HEK293 (cell line): ENCODE data around the gene SPECC1L.
A peak's percentile ranks its signal among the peaks of the same experiment; 100 is the strongest.

Experiments used
- CTCF ChIA-PET: fragments of 350-600 bp; formaldehyde crosslinking; extraction: SDS; loops from one replicate; lab custom pipeline; 2021; ENCODE audit warnings: antibody characterized with exemption; lab: Yijun Ruan, JAX
- POLR2A ChIA-PET: fragments of 300-600 bp; formaldehyde crosslinking; extraction: SDS; loops from one replicate; lab custom pipeline; 2020; ENCODE audit warnings: antibody characterized with exemption, inconsistent platforms; lab: Yijun Ruan, JAX
- H3K27ac ChIP-seq: fragments of 200-500 bp; sonication (Bioruptor generic); 2 replicates; pipeline ENCODE4 v1.5.1; 2014; ENCODE audit warnings: low read depth, low read length, control low read depth, inconsistent platforms; ENCODE audit errors: extremely low read depth
- H3K36me3 ChIP-seq, 2 experiments: fragments of 200-500 bp in 1 of 2; sonication (Bioruptor generic) in 1 of 2; 1 replicate in 1 of 2; 2 replicates in 1 of 2; pipeline ENCODE4 v1.5.1; 2014 to 2017; ENCODE audit warnings: inconsistent platforms in 2 of 2, low read length in 2 of 2; ENCODE audit not compliant: control insufficient read depth in 2 of 2, insufficient read depth in 1 of 2
- H3K4me1 ChIP-seq: fragments of 200-500 bp; sonication (Bioruptor generic); 2 replicates; pipeline ENCODE4 v1.5.1; 2014; ENCODE audit warnings: mild to moderate bottlenecking, low read length, inconsistent platforms; ENCODE audit not compliant: control insufficient read depth, insufficient read depth
- H3K4me3 ChIP-seq: 2 replicates; pipeline ENCODE4 v1.5.1; 2011; ENCODE audit warnings: low read depth, mild to moderate bottlenecking, control low read depth, low read length, moderate library complexity
- H3K9me3 ChIP-seq: fragments of 200-500 bp; sonication (Bioruptor generic); 2 replicates; pipeline ENCODE4 v1.5.1; 2014; ENCODE audit warnings: low read depth, low read length, inconsistent platforms; ENCODE audit not compliant: control insufficient read depth, insufficient read depth
- GLI2 ChIP-seq: fragments of 450-650 bp; formaldehyde crosslinking; IDR thresholded peaks from 2 replicates; pipeline ENCODE4; 2017; ENCODE audit warnings: missing biosample characterization, missing genetic modification characterization, low read depth, borderline replicate concordance
- HOXC10 ChIP-seq: sonication (generic); formaldehyde crosslinking; IDR thresholded peaks from 2 replicates; pipeline ENCODE4 v1.8.1; 2023; ENCODE audit warnings: mild to moderate bottlenecking, missing genetic modification reagents
- MZF1 ChIP-seq: fragments of 450-650 bp; formaldehyde crosslinking; IDR thresholded peaks from 2 replicates; pipeline ENCODE4 v1.5.1; 2017; ENCODE audit warnings: missing biosample characterization, missing genetic modification characterization, borderline replicate concordance
- TCF7L2 ChIP-seq: IDR thresholded peaks from 2 replicates; pipeline ENCODE4 v1.6.1; 2011; ENCODE audit warnings: low read depth, mild to moderate bottlenecking, inconsistent platforms, low read length, moderate library complexity, borderline replicate concordance
- ZBTB1 ChIP-seq: fragments of 450-650 bp; formaldehyde crosslinking; IDR thresholded peaks from 2 replicates; pipeline ENCODE4 v1.5.1; 2016; ENCODE audit warnings: missing biosample characterization, missing genetic modification characterization
- ZBTB17 ChIP-seq: fragments of 450-650 bp; formaldehyde crosslinking; IDR thresholded peaks from 2 replicates; pipeline ENCODE4 v1.5.1; 2016; ENCODE audit warnings: missing biosample characterization, missing genetic modification characterization
- ZFP69B ChIP-seq: fragments of 450-650 bp; formaldehyde crosslinking; IDR thresholded peaks from 2 replicates; pipeline ENCODE4 v1.5.1; 2016; ENCODE audit warnings: missing biosample characterization, missing genetic modification characterization
- ZNF211 ChIP-seq: fragments of 450-650 bp; formaldehyde crosslinking; IDR thresholded peaks from 2 replicates; pipeline ENCODE4 v1.5.1; 2016; ENCODE audit warnings: low read depth, missing biosample characterization, missing genetic modification characterization
- ZNF266 ChIP-seq: fragments of 450-650 bp; formaldehyde crosslinking; IDR thresholded peaks from 2 replicates; pipeline ENCODE4 v1.5.1; 2016; ENCODE audit warnings: missing biosample characterization, missing genetic modification characterization, low read depth
- ZNF302 ChIP-seq: fragments of 450-650 bp; formaldehyde crosslinking; IDR thresholded peaks from 2 replicates; pipeline ENCODE4 v1.5.1; 2016; ENCODE audit warnings: missing biosample characterization, missing genetic modification characterization, low read depth
- ZNF324 ChIP-seq: fragments of 450-650 bp; formaldehyde crosslinking; IDR thresholded peaks from 2 replicates; pipeline ENCODE4 v1.5.1; 2016; ENCODE audit warnings: missing biosample characterization, missing genetic modification characterization
- ZNF350 ChIP-seq: fragments of 450-650 bp; formaldehyde crosslinking; IDR thresholded peaks from 2 replicates; pipeline ENCODE4 v1.5.0; 2017; ENCODE audit warnings: missing biosample characterization, mild to moderate bottlenecking, missing genetic modification characterization
- ZNF391 ChIP-seq: fragments of 450-650 bp; formaldehyde crosslinking; IDR thresholded peaks from 2 replicates; pipeline ENCODE4 v1.5.1; 2016; ENCODE audit warnings: low read depth, missing biosample characterization, missing genetic modification characterization, borderline replicate concordance
- ZNF544 ChIP-seq: fragments of 450-650 bp; formaldehyde crosslinking; IDR thresholded peaks from 2 replicates; pipeline ENCODE4 v1.5.0; 2017; ENCODE audit warnings: missing biosample characterization, missing genetic modification characterization
- ZNF621 ChIP-seq: fragments of 450-650 bp; formaldehyde crosslinking; IDR thresholded peaks from 2 replicates; pipeline ENCODE4 v1.5.1; 2017; ENCODE audit warnings: missing biosample characterization, missing genetic modification characterization
- ZNF664 ChIP-seq: fragments of 450-650 bp; formaldehyde crosslinking; IDR thresholded peaks from 2 replicates; pipeline ENCODE4 v1.5.1; 2016; ENCODE audit warnings: missing biosample characterization, missing genetic modification characterization
- ZNF768 ChIP-seq: fragments of 450-650 bp; formaldehyde crosslinking; IDR thresholded peaks from 2 replicates; pipeline ENCODE4 v1.5.1; 2018; ENCODE audit warnings: missing biosample characterization, mild to moderate bottlenecking, missing genetic modification characterization
- ZNF791 ChIP-seq: fragments of 450-650 bp; formaldehyde crosslinking; IDR thresholded peaks from 2 replicates; pipeline ENCODE4 v1.5.1; 2016; ENCODE audit warnings: missing biosample characterization, missing genetic modification characterization
- ZNF792 ChIP-seq: fragments of 450-650 bp; formaldehyde crosslinking; IDR thresholded peaks from 2 replicates; pipeline ENCODE4 v1.5.1; 2016; ENCODE audit warnings: missing biosample characterization, missing genetic modification characterization
- ZNF843 ChIP-seq: fragments of 450-650 bp; formaldehyde crosslinking; IDR thresholded peaks from 2 replicates; pipeline ENCODE4 v1.5.1; 2016; ENCODE audit warnings: missing biosample characterization, missing genetic modification characterization
- ZXDB ChIP-seq: fragments of 450-650 bp; formaldehyde crosslinking; IDR thresholded peaks from 2 replicates; pipeline ENCODE4 v1.5.1; 2016; ENCODE audit warnings: missing biosample characterization, missing genetic modification characterization
- TF ChIP-seq, protein P1 (sequence below): fragments of 450-650 bp; formaldehyde crosslinking; IDR thresholded peaks from 2 replicates; pipeline ENCODE4 v1.5.1; 2017; ENCODE audit warnings: missing biosample characterization, missing genetic modification characterization
- TF ChIP-seq, protein P2 (sequence below): fragments of 450-650 bp; IDR thresholded peaks from 2 replicates; pipeline ENCODE4 v1.5.1; 2018; ENCODE audit warnings: missing biosample characterization, missing genetic modification characterization
- TF ChIP-seq, protein P3 (sequence below): fragments of 450-650 bp; formaldehyde crosslinking; optimal IDR thresholded peaks from 2 replicates; pipeline ENCODE3; 2016; ENCODE audit warnings: missing biosample characterization, mild to moderate bottlenecking, missing genetic modification characterization
- TF ChIP-seq, protein P4 (sequence below): fragments of 450-650 bp; formaldehyde crosslinking; conservative IDR thresholded peaks from 2 replicates; pipeline ENCODE4 v1.5.1; 2016; ENCODE audit warnings: low read depth, missing biosample characterization, missing genetic modification characterization
- TF ChIP-seq, protein P5 (sequence below): fragments of 450-650 bp; formaldehyde crosslinking; IDR thresholded peaks from 2 replicates; pipeline ENCODE4 v1.5.1; 2016; ENCODE audit warnings: missing biosample characterization, missing genetic modification characterization
- TF ChIP-seq, protein P6 (sequence below): fragments of 450-650 bp; formaldehyde crosslinking; IDR thresholded peaks from 2 replicates; pipeline ENCODE4 v1.5.1; 2016; ENCODE audit warnings: missing biosample characterization, missing genetic modification characterization

The SPECC1L gene

DNA sequence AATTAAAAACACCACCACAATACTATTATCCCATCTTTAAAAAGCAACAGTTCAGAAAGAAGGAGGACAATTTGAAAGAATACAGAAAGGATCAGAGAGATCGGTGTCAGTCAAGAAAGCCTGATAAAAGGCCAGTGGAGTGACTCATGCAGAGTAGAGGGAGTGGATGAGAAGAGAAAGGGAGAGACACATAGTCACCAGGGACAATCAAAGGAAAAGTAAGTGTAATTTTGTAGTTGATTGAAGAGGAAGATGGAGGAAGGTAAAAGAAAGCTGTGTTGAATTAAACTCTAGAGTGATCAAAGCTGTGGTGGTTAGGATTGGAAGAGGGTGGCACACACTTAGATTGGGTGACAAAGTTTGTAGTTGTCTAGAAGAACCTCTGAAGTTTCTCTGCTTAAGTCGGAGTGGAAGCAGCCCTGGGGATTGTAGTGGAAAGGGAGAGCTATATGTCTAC lies 14.1 kb downstream of the SPECC1L start (continued):
- TF ChIP-seq ZNF391 = no peak
- TF ChIP-seq, protein P1, sequence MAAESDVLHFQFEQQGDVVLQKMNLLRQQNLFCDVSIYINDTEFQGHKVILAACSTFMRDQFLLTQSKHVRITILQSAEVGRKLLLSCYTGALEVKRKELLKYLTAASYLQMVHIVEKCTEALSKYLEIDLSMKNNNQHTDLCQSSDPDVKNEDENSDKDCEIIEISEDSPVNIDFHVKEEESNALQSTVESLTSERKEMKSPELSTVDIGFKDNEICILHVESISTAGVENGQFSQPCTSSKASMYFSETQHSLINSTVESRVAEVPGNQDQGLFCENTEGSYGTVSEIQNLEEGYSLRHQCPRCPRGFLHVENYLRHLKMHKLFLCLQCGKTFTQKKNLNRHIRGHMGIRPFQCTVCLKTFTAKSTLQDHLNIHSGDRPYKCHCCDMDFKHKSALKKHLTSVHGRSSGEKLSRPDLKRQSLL (tag by site-specific recombination) = no peak
- no peak for TF ChIP-seq ZBTB1 (tag by site-specific recombination)
- TF ChIP-seq ZNF791 (tag by site-specific recombination) = no peak
- no peak for TF ChIP-seq MZF1 (tag by site-specific recombination)
- no peak for TF ChIP-seq ZNF350 (tag by site-specific recombination)
- no peak for TF ChIP-seq ZNF266 (tag by site-specific recombination)
- no peak for TF ChIP-seq ZNF544 (tag by site-specific recombination)
- TF ChIP-seq ZBTB17 (tag by site-specific recombination) = peak; percentile 75

DNA sequence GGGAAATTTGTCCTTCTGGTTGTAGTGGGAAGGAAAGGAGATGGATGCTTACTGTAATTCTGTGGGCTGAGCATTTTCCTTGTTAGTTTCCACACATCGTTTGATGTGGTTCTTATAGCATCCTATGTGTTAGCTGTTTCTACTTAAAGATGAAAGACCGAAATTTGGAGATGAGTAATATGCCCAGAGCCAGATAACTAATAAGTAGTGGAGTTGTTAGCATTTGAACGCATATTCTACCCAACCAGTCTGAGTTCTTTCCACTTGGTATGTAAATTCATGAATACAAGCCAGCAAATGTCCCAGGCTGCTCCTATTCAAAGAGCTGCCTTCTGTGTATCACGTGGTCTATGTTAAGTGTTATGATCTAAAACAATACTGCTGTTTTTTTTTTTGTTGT lies 14.6 kb downstream of the SPECC1L start:
- H3K36me3 ChIP-seq = peaks cover 4 to 5% of the 10 kb centered on the region in 2 experiments; a peak in 2 of 3 replicates
- no peak overlapping the region for H3K27ac ChIP-seq
- peaks cover 21% of the 10 kb centered on the region for H3K4me1 ChIP-seq
- no peak overlapping the region for H3K4me3 ChIP-seq
- CTCF ChIA-PET = interaction anchor here (0.8 to 1.4 kb wide), 2 partner anchors 13 to 45 kb away, joined by 3 to 11 read pairs; no protein-coding TSS in a partner anchor
- POLR2A ChIA-PET = no interaction called here
- no peaks in the 10 kb centered on the region for H3K9me3 ChIP-seq
- no peak for TF ChIP-seq ZFP69B
- TF ChIP-seq ZNF843 (tag by site-specific recombination) = no peak
- no peak for TF ChIP-seq ZXDB
- TF ChIP-seq ZNF211 (tag by site-specific recombination) = no peak
- no peak for TF ChIP-seq TCF7L2
- no peak for TF ChIP-seq HOXC10
- TF ChIP-seq ZNF768 (tag by site-specific recombination) = no peak
- TF ChIP-seq, protein P2, sequence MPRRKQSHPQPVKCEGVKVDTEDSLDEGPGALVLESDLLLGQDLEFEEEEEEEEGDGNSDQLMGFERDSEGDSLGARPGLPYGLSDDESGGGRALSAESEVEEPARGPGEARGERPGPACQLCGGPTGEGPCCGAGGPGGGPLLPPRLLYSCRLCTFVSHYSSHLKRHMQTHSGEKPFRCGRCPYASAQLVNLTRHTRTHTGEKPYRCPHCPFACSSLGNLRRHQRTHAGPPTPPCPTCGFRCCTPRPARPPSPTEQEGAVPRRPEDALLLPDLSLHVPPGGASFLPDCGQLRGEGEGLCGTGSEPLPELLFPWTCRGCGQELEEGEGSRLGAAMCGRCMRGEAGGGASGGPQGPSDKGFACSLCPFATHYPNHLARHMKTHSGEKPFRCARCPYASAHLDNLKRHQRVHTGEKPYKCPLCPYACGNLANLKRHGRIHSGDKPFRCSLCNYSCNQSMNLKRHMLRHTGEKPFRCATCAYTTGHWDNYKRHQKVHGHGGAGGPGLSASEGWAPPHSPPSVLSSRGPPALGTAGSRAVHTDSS (tag by site-specific recombination) = no peak
- TF ChIP-seq GLI2 (tag by site-specific recombination) = no peak
- TF ChIP-seq, protein P3, sequence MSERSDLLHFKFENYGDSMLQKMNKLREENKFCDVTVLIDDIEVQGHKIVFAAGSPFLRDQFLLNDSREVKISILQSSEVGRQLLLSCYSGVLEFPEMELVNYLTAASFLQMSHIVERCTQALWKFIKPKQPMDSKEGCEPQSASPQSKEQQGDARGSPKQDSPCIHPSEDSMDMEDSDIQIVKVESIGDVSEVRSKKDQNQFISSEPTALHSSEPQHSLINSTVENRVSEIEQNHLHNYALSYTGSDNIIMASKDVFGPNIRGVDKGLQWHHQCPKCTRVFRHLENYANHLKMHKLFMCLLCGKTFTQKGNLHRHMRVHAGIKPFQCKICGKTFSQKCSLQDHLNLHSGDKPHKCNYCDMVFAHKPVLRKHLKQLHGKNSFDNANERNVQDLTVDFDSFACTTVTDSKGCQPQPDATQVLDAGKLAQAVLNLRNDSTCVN (tag by site-specific recombination) = no peak
- TF ChIP-seq ZNF664 = no peak
- TF ChIP-seq ZNF792 (tag by site-specific recombination) = no peak
- TF ChIP-seq ZNF302 (tag by site-specific recombination) = no peak
- TF ChIP-seq, protein P4, sequence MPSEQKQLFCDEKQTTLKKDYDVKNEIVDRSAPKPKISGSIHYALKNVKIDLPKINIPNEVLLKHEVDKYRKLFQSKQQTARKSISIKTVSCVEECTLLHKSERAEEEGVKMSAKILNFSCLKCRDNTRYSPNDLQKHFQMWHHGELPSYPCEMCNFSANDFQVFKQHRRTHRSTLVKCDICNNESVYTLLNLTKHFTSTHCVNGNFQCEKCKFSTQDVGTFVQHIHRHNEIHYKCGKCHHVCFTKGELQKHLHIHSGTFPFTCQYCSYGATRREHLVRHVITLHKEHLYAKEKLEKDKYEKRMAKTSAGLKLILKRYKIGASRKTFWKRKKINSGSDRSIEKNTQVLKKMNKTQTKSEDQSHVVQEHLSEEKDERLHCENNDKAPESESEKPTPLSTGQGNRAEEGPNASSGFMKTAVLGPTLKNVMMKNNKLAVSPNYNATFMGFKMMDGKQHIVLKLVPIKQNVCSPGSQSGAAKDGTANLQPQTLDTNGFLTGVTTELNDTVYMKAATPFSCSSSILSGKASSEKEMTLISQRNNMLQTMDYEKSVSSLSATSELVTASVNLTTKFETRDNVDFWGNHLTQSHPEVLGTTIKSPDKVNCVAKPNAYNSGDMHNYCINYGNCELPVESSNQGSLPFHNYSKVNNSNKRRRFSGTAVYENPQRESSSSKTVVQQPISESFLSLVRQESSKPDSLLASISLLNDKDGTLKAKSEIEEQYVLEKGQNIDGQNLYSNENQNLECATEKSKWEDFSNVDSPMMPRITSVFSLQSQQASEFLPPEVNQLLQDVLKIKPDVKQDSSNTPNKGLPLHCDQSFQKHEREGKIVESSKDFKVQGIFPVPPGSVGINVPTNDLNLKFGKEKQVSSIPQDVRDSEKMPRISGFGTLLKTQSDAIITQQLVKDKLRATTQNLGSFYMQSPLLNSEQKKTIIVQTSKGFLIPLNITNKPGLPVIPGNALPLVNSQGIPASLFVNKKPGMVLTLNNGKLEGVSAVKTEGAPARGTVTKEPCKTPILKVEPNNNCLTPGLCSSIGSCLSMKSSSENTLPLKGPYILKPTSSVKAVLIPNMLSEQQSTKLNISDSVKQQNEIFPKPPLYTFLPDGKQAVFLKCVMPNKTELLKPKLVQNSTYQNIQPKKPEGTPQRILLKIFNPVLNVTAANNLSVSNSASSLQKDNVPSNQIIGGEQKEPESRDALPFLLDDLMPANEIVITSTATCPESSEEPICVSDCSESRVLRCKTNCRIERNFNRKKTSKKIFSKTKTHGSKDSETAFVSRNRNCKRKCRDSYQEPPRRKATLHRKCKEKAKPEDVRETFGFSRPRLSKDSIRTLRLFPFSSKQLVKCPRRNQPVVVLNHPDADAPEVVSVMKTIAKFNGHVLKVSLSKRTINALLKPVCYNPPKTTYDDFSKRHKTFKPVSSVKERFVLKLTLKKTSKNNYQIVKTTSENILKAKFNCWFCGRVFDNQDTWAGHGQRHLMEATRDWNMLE (tag by site-specific recombination) = no peak
- TF ChIP-seq, protein P5, sequence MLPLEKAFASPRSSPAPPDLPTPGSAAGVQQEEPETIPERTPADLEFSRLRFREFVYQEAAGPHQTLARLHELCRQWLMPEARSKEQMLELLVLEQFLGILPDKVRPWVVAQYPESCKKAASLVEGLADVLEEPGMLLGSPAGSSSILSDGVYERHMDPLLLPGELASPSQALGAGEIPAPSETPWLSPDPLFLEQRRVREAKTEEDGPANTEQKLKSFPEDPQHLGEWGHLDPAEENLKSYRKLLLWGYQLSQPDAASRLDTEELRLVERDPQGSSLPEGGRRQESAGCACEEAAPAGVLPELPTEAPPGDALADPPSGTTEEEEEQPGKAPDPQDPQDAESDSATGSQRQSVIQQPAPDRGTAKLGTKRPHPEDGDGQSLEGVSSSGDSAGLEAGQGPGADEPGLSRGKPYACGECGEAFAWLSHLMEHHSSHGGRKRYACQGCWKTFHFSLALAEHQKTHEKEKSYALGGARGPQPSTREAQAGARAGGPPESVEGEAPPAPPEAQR = no peak
- TF ChIP-seq ZNF324 (tag by site-specific recombination) = no peak
- TF ChIP-seq, protein P6, sequence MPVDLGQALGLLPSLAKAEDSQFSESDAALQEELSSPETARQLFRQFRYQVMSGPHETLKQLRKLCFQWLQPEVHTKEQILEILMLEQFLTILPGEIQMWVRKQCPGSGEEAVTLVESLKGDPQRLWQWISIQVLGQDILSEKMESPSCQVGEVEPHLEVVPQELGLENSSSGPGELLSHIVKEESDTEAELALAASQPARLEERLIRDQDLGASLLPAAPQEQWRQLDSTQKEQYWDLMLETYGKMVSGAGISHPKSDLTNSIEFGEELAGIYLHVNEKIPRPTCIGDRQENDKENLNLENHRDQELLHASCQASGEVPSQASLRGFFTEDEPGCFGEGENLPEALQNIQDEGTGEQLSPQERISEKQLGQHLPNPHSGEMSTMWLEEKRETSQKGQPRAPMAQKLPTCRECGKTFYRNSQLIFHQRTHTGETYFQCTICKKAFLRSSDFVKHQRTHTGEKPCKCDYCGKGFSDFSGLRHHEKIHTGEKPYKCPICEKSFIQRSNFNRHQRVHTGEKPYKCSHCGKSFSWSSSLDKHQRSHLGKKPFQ (tag by site-specific recombination) = no peak
- no peak for TF ChIP-seq ZNF621
